Chondrocyte (in vitro differentiated cells): ENCODE results near the gene COL18A1. TPM values are rescaled to one million over a fixed set of nuclear protein-coding genes. Genes with fewer than 3 reads are reported as not detected.

Experiments
- DNase-seq: peaks from one replicate; pipeline ENCODE4 v3.0.0; 2021; ENCODE audit warnings: mixed read lengths, low spot score
- H3K27ac Mint-ChIP-seq: one replicate; pipeline ENCODE4 v1.8.0; 2021; ENCODE audit warnings: mild to moderate bottlenecking, moderate library complexity, mixed read lengths; ENCODE audit not compliant: unreplicated experiment
- H3K27me3 Mint-ChIP-seq: 2 replicates; pipeline ENCODE4 v1.8.0; 2021; ENCODE audit warnings: low read depth, mixed read lengths
- H3K36me3 Mint-ChIP-seq: 2 replicates; pipeline ENCODE4 v1.8.0; 2021; ENCODE audit warnings: low read depth, mixed read lengths
- H3K4me1 Mint-ChIP-seq: 2 replicates; pipeline ENCODE4 v1.8.0; 2021; ENCODE audit warnings: low read depth, mild to moderate bottlenecking, mixed read lengths
- H3K4me3 Mint-ChIP-seq: one replicate; pipeline ENCODE4 v1.8.0; 2021; ENCODE audit warnings: mild to moderate bottlenecking, moderate library complexity, mixed read lengths; ENCODE audit not compliant: unreplicated experiment
- H3K9me3 Mint-ChIP-seq: 2 replicates; pipeline ENCODE4 v1.8.0; 2021; ENCODE audit warnings: low read depth, mixed read lengths
- CTCF ChIP-seq: fragments of 200-600 bp; sonication (generic); IDR thresholded peaks from 2 replicates; pipeline ENCODE4 v1.5.0; 2021; ENCODE audit warnings: antibody characterized with exemption, mild to moderate bottlenecking, moderate library complexity
- total RNA-seq: library from RNA; stranded (reverse); gene quantifications from 3 replicates; pipeline ENCODE4 v1.2.1, GENCODE V29; 2021

COL18A1 gene
- total RNA-seq, 1 donor from 2014 or later: 616 TPM

GRCh38 chr21:45390121-45390751 is 14.7 kb upstream of the COL18A1 start:
- H3K4me3 Mint-ChIP-seq: no peak overlapping the region
- H3K9me3 Mint-ChIP-seq: no peaks in the 10 kb centered on the region
- no peaks in the 10 kb centered on the region for H3K36me3 Mint-ChIP-seq
- TF ChIP-seq CTCF: no peak
- no peaks in the 10 kb centered on the region for H3K27me3 Mint-ChIP-seq
- H3K4me1 Mint-ChIP-seq: peaks cover 15% of the 10 kb centered on the region
- DNase-seq: peak; percentile 87
- H3K27ac Mint-ChIP-seq: no peak overlapping the region

GRCh38 chr21:45390831-45391742 is 13.9 kb upstream of the COL18A1 start:
- no peak overlapping the region for H3K4me3 Mint-ChIP-seq
- no peaks in the 10 kb centered on the region for H3K27me3 Mint-ChIP-seq
- H3K27ac Mint-ChIP-seq: no peak overlapping the region
- no peaks in the 10 kb centered on the region for H3K36me3 Mint-ChIP-seq
- H3K4me1 Mint-ChIP-seq: peaks cover 15% of the 10 kb centered on the region
- DNase-seq: peak; percentile 74
- H3K9me3 Mint-ChIP-seq: no peaks in the 10 kb centered on the region
- TF ChIP-seq CTCF: no peak

- H3K36me3 Mint-ChIP-seq: no peaks in the 10 kb centered on the region
- peaks cover 8% of the 10 kb centered on the region for H3K4me1 Mint-ChIP-seq
- peaks cover 2% of the 10 kb centered on the region for H3K27me3 Mint-ChIP-seq
Measured at GRCh38 chr21:45391743-45392572, 13.0 kb upstream of the COL18A1 start.

GRCh38 chr21:45392573-45392971 is 12.4 kb upstream of the COL18A1 start:
- H3K4me3 Mint-ChIP-seq: no peak overlapping the region
- no peaks in the 10 kb centered on the region for H3K9me3 Mint-ChIP-seq
- TF ChIP-seq CTCF: no peak
- no peak overlapping the region for H3K27ac Mint-ChIP-seq
- peak; percentile 72 for DNase-seq
- H3K36me3 Mint-ChIP-seq: no peaks in the 10 kb centered on the region
- H3K27me3 Mint-ChIP-seq: peaks cover 2% of the 10 kb centered on the region
- H3K4me1 Mint-ChIP-seq: peaks cover 1% of the 10 kb centered on the region

More at GRCh38 chr21:45391743-45392572, 13.0 kb upstream of the COL18A1 start:
- Mint-ChIP-seq H3K4me3 (no peak overlapping the region), H3K27ac (no peak overlapping the region), H3K9me3 (no peaks in the 10 kb centered on the region)
- peak; percentile 44 for DNase-seq
- TF ChIP-seq CTCF: no peak

- Mint-ChIP-seq H3K9me3 (no peaks in the 10 kb centered on the region), H3K27ac (no peak overlapping the region), H3K27me3 (peaks cover 2% of the 10 kb centered on the region), H3K4me1 (no peaks in the 10 kb centered on the region), H3K36me3 (no peaks in the 10 kb centered on the region), H3K4me3 (no peak overlapping the region)
- peak; percentile 89 for DNase-seq
- no peak for TF ChIP-seq CTCF
Measured at GRCh38 chr21:45393021-45393420, 11.9 kb upstream of the COL18A1 start.
